HG03342 (cell line): ENCODE data around the gene AARSD1.
A peak's percentile ranks its signal among the peaks of the same experiment; 100 is the strongest.
"Not testable (repeated sequence)": the region's sequence is repeated elsewhere in the genome, so short reads cannot be mapped to it uniquely, and the experiment has no call there.

Experiments
- ATAC-seq: cut with Tn5 transposase; IDR thresholded peaks from one replicate; pipeline ENCODE4 v1.9.1; 2021; ENCODE audit warnings: mild to moderate bottlenecking, moderate library complexity; ENCODE audit not compliant: unreplicated experiment

The AARSD1 gene, protein sequence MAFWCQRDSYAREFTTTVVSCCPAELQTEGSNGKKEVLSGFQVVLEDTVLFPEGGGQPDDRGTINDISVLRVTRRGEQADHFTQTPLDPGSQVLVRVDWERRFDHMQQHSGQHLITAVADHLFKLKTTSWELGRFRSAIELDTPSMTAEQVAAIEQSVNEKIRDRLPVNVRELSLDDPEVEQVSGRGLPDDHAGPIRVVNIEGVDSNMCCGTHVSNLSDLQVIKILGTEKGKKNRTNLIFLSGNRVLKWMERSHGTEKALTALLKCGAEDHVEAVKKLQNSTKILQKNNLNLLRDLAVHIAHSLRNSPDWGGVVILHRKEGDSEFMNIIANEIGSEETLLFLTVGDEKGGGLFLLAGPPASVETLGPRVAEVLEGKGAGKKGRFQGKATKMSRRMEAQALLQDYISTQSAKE

GRCh38 chr17:42964161-42964932 is at the start of gene AARSD1:
Gene AARSD1, minus strand, starts transcription at chr17:42964454. Its CDS starts 14 bp downstream, at chr17:42964440.
- peak; percentile 73 for ATAC-seq

GRCh38 chr17:43013296-43013695 is 49.0 kb upstream of the AARSD1 start:
- no peak for ATAC-seq

DNA sequence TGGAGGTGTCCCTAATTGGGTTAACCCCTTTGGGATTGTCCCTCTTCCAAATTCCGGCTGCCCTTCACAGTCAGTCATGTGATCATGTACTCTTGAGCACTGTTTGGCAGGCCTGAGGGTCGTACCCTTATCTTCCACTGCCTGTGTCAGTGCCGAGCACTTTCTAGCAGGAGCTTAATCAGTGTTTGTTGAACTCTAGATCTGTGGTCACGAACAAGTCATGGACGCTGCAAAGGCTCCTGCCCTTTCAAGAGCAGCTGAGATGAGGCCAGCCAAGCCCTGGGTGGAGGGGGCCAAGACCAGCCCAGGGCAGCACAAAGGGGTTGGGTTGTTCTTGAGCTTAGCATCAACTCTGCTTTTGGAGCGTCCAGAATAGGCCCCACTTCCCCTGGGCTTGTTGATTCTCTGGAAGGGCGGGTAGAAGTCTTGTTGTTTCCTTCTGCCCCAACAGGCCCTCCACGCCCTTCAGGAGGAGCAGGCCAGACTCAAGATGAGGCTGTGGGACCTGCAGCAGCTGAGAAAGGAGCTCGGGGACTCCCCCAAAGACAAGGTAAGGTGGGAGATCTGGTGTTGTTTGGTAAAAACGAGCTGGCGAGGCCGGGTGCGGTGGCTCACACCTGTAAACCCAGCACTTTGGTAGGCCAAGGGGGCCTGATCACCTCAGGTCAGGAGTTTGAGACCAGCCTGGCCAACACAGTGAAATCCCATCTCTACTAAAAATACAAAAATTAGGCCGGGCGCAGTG is 47.6 kb upstream of the AARSD1 start:
- no peak for ATAC-seq

- ATAC-seq: no peak
These were observed 46.5 kb upstream of the AARSD1 start for GRCh38 chr17:43010667-43011308.

DNA sequence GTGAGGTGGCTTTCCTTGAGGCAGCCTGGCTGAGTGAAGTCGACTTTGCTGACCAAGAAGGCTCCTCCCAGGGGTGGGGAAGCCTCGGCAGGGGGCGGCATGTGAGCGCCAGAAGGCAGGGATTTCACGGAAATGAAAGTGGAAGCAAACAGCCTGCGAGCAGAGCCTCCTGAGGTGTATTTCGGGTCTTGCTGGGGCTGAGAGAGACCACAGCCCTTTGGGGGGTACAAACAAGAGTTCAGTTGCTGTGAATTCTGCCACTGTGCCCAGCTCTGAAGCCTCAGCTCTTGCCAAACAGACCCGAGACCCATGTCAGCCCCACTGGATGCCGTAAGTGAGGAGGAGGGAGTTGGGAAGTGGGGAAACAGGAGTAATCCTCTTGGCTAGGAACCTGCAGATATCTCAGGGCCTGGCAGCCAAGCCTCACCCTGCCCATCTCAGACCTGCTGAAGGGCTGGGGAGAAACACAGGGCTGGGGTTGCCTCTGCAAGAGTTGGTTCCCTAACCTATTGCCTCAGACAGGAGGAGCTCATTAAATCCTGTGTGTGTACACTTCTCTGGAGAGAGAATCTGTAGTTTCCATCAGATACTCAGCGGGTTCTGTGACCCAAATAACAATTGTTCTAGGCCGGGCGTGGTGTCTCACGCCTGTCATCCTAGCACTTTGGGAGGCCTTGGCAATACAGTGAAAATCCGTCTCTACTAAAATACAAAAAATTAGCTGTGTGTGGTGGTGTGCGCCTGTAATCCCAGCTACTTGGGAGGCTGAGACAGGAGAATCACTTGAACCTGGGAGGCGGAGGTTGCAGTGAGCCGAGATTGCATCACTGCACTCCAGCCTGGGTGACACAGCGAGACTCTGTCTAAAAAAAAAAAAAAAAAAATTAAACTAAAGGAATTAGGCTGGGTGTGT is 42.6 kb upstream of the AARSD1 start, which contains the start of gene IFI35:
TSS of gene IFI35 (plus strand) at position 146 of the 913 bp plus-strand sequence. CDS start at position 310, 164 bp downstream.
- ATAC-seq: peak; percentile 86

GRCh38 chr17:43003542-43004172 is 39.4 kb upstream of the AARSD1 start:
- no peak for ATAC-seq

DNA sequence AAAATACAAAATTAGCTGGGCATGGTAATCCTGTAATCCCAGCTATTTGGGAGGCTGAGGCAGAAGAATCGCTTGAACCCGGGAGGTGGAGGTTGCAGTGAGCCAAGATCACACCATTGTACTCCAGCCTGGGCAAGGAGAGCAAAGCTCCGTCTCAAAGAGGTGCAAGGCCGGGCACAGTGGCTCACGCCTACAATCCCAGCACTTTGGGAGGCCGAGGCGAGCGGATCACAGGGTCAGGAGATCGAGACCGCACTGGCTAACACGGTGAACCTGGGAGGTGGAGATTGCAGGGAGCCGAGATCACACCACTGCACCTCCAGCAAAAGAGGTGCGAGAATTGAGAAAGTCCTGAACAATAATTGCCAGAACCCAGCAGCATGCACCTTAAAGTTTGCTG is 36.6 kb upstream of the AARSD1 start:
- not testable (repeated sequence) for ATAC-seq

DNA sequence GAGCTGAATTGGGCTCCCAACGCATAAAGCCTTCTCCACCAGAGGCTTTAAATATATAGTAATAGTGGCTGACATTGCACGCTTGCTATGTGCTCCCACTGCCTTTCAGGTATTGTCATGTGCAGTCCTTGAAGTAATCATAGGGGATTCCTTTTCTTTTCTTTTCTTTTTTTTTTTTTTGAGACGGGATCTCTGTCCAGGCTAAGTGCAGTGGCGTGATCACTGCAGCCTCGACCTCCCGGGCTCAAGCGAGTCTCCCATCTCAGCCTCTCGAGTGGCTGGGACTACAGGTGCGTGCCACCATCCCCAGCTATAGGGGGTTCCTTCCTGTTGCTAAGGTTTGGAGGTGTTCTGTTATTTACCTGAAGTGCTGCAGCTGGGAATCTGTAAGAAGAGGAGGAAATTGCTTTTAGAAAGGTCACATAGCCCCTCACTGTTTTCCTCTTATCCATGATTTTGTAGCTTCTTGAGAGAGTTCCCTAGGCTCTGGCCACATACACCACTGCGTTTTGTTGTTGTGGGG is 34.8 kb upstream of the AARSD1 start:
- no peak for ATAC-seq

- peak; percentile 91 for ATAC-seq
These were observed 34.0 kb upstream of the AARSD1 start, which contains the start of gene RPL27 for GRCh38 chr17:42997984-42998938. Gene RPL27, plus strand, starts transcription at chr17:42998419. Its CDS starts 332 bp downstream, at chr17:42998751.

DNA sequence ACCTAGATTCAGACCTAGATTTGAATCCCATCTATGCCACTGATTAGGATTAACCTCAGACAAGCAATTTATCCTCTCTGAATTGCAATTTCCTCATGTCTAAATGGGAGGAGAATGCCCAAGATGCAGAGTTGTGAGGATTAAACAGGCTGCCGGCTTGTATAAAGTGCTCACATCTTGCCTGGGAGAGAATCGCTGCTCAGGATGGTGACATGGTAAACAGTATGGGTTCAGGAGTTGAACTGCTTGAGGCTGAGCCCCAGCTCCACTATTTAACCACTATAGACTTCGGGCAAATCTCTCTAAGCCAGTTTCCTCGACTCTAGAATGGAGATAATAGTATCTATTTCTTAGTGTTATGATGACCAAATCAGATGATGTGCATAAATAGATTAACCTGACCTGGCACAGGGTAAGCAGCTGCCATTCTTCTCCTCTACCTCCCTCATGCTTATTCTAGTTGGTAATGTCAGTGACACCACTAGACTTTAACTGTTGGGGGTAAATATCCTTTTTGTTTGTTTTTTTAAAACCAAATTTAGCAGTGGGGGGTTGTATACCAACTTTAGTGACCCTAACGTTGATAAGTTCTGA is 33.2 kb upstream of the AARSD1 start:
- ATAC-seq: no peak

DNA sequence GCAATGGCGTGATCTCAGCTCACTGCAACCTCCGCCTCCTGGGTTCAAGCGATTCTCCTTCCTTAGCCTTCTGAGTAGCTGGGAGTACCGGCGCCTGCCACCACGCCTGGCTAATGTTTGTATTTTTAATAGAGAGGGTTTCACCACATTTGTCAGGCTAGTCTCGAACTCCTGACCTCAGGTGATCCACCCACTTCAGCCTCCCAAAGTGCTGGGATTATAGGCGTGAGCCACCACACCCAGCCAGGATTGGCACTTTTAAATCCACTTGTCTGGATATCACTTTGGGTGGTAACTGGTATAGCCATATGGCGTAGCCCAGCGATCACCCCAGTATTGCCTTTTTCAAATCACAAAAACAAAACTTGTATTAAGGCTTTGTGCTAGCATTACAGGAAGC is 29.7 kb upstream of the AARSD1 start:
- not testable (repeated sequence) for ATAC-seq

DNA sequence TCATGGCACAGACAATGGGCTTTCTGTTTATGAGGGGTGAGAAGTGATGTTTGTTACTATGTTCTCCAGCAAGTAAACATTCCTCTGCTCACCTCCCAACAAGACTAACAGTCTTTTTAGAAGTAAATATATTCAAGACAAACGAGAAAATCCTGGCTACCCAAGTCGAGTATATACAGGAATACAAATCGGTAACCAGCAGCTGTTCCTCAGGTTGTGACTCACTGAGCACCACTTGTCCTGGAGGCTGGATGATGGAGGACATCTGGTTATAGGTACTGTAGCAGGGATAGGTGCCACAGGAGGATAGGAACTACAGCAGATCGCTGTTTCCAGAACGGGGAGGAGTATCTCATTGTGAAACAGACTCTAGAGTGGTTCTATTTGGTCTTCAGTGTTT is 28.6 kb upstream of the AARSD1 start:
- ATAC-seq: no peak

GRCh38 chr17:42991471-42991870 is 27.2 kb upstream of the AARSD1 start:
- ATAC-seq: no peak

DNA sequence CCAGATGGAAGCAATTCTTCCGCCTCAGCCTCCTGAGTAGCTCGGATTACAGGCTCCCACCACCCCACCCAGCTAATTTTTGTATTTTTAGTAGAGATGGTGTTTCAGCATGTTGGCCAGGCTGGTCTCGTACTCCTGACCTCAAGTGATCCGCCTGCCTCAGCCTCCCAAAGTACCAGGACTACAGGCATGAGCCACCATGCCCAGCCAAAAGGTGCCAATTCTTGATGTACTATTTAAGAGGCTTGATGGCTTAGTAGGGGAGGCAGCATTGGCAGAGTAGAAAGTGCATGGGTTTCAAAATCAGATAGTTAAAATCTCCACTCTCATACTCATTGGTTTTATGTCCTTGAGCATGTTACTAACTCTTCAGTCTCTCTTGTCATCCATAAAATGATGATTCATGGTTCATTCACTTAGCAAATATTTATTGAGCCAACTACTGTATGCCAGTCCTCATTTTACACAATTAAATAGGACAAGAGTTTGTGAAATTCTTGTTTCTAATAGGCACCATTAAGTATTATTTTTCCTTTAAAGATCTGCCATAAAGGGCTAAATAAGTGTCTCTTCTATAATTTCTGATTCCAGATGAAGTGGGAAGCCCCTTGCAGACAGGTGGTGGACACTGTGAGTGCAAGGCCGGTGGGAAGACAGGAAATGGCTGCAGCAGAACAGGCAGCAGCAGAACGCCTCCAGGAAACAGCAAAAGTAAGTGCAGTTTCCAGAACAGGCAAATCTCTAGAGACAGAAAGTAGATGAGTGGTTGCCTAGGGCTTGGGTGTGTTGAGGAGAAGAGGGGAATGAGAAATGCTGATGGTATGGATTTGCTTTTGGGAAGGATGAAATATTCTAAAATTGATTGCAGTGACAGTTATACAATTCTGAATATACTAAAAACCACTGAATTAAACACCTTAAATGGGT is 25.7 kb upstream of the AARSD1 start:
- ATAC-seq: no peak

DNA sequence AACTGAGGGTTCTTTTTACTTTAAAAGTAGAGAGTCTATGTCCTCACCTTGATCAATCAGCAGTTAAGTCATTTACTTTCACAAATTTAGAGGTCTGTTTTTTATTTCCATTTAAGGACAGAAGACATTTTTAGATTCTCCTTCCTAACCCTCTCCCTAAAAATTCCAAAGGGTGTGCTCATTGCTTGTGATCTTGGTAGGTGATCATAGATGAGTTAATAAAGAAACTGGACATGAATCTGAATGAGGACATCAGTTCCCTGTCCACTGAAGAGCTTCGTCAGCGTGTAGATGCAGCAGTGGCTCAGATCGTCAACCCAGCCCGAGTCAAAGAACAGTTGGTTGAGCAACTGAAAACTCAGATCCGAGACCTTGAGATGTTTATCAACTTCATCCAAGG is 24.9 kb upstream of the AARSD1 start:
- no peak for ATAC-seq

- ATAC-seq: peak; percentile 64
These were observed 21.0 kb upstream of the AARSD1 start for GRCh38 chr17:42985225-42985624.
